HG02798 (cell line): ENCODE data around the gene PIK3CG.
"Not testable (repeated sequence)": the region's sequence is repeated elsewhere in the genome, so short reads cannot be mapped to it uniquely, and the experiment has no call there.

Experiments
- ATAC-seq: cut with Tn5 transposase; IDR thresholded peaks from one replicate; pipeline ENCODE4 v1.9.1; 2021; ENCODE audit warnings: mild to moderate bottlenecking; ENCODE audit not compliant: unreplicated experiment, poor library complexity

PIK3CG gene

DNA sequence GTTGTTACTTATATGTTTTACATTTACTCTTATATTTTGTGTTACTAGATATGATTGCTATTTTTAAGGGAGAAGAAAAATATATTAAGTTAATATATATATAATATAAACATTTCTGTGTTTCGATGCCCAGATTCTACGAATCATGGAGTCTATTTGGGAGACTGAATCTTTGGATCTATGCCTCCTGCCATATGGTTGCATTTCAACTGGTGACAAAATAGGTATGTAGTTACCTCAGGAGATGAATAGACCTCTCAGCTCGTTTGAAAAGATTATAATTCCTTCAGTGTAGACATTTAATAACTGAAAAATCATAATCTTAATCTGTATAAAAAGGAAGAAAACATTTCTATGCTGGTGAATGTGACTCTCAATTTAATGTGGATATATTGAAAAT, 16.9 kb downstream of the PIK3CG start:
- ATAC-seq, result no peak

- ATAC-seq, result no peak
Observed at GRCh38 chr7:106883456-106884026, 18.5 kb downstream of the PIK3CG start.

GRCh38 chr7:106885652-106886051, 20.6 kb downstream of the PIK3CG start:
- ATAC-seq, result no peak

DNA sequence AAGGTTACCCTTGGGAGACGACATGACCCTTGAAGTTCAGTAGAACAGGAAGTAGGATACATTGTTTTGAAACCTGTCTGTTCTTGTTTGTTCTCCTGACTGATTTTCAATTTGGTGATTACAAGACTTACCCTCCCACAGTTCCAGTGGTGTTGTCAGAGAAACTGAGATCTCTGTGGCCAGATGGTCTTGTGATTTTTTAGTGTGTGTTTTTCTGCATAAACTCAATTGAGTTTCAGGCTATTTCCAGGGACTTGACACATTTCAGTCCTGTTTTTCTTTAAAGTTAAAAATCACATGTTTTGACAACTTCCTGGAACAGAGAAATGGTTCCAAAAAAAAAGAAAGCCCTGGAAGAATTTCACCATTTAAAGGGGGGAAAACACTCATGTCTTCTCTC, 22.3 kb downstream of the PIK3CG start:
- ATAC-seq, result peak; percentile 67

- no peak for ATAC-seq
Observed at GRCh38 chr7:106888204-106888603, 23.1 kb downstream of the PIK3CG start.

DNA sequence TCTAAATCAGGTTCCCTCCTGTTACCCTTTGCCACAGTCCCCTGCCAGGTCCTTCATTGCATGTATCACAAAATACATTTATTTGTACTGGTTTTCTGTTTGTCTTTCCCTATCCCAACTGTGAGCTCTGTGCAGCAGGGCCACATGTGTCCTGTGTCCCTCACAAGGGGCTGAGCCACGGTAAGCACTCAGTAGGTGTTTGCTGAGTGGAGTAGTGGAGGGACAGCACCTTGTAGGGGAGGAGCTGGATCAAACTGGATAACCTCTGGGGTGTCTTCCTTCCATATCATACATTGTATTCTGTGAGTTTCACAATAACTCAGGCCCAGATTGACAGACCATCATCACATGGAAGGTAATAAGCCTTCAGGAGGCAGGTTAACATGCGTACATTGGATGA, 25.9 kb downstream of the PIK3CG start:
- ATAC-seq, result no peak

- ATAC-seq, result peak; percentile 33
Observed at GRCh38 chr7:106891548-106892410, 26.7 kb downstream of the PIK3CG start.

GRCh38 chr7:106893591-106893990, 28.5 kb downstream of the PIK3CG start:
- ATAC-seq, result no peak

GRCh38 chr7:106895246-106895864, 30.3 kb downstream of the PIK3CG start:
- peak; percentile 95 for ATAC-seq

DNA sequence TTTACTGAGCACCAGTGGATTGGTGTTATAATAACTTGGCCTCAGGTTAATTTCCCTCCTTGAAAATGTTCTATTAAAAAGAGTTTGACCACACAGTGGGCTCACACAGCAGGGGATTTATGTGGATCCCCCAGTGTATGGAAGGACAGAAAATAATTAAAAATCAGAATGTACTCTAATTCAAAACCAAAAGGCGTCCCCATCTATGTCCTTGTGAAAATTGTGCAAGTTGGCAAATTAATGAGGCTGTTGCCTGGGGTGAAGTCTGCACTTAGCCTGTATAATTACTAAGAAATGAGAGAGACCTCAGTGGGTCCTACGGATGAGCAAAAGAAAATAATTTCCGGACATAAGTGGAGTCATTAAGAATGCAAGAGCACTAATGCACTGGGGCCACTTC, 31.1 kb downstream of the PIK3CG start:
- no peak for ATAC-seq

DNA sequence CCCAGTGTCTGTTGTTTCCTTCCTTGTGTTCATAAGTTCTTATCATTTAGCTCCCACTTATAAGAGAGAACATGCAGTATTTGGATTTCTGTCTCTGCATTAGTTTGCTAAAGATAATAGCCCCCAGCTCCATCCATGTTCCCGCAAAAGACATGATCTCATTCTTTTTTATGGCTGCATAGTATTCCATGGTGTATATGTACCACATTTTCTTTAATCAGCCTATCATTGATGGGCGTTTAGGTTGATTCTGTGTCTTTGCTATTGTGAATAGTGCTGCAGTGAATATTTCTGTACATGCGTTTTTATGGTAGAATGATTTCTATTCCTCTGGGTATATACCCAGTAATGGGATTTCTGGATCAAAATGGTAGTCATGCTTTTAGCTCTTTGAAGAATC, 32.5 kb downstream of the PIK3CG start:
- not testable (repeated sequence) for ATAC-seq

- ATAC-seq, result not testable (repeated sequence)
Observed at GRCh38 chr7:106898967-106899366, 33.9 kb downstream of the PIK3CG start.

DNA sequence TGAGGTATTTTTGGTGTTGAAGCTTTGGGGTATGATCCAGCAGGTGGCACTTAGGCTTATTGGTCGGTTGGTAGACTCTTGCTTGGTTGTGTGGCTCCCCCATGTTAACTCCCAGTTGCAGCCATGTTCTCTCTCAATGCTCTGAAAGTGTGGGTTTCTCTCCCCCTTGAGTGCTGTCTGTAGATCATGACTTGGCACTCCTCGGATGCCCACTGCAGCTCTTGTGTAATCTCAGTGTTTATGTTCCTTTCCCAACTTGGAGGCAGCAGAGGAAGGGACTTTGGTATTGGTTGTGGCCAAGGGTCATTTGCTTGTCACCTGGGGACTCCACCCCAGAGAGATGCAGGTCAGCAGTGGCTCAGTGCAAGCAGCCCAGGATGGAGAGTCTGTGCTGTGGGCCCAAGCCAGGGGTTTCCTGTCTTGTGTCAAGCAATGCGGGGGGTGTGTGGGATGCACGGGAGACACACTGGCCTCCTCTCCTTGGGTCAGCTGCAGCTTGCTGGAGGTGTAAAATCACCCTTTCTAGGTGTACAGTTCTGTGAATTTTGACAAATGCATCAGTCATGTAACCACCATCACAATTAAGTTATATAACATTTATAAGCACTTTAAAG, 36.9 kb downstream of the PIK3CG start:
- ATAC-seq, result no peak

DNA sequence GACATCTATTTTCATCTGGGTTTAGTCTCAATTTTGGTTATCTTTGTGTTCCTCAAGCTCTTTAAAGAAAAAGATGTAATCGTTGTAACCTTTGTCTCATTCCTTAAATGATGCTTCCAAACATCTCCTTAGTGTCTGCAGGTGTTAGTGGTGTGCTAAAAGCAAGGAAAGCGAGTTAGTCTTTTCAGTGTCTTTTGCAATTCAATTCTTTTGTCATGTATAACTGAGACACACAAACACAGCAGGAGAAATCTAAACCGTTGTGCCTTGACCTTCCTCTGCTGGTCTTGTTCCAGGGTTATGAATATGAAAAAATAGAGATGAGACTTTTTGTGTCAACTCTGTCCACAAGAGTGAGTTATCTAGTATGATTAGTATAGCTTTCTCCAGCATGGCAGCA, 40.7 kb downstream of the PIK3CG start:
- no peak for ATAC-seq

- ATAC-seq, result no peak
Observed at GRCh38 chr7:106911959-106912358, 46.9 kb downstream of the PIK3CG start.

- ATAC-seq, result no peak
Observed at GRCh38 chr7:106914018-106914607, 49.0 kb downstream of the PIK3CG start.

DNA sequence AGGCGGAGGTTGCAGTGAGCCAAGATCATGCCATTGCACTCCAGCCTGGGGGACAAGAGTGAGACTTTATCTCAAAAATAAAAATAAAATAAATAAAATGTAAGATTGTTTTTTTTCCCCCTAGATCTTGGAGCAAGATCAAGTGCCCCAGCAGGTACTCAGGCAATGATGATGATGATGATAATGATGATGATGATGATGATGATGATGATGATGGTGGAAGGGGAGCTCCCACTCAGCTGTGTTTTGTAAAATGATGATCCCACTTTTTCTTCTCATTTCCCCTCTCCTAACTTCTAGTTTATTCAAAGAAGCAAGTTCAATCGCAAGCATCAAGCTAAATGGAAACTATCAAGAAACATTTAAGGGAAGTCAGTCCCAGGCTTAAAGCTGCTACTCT, 50.3 kb downstream of the PIK3CG start:
- ATAC-seq, result no peak

- ATAC-seq, result peak; percentile 99
Observed at GRCh38 chr7:106915873-106916272, 50.8 kb downstream of the PIK3CG start.

DNA sequence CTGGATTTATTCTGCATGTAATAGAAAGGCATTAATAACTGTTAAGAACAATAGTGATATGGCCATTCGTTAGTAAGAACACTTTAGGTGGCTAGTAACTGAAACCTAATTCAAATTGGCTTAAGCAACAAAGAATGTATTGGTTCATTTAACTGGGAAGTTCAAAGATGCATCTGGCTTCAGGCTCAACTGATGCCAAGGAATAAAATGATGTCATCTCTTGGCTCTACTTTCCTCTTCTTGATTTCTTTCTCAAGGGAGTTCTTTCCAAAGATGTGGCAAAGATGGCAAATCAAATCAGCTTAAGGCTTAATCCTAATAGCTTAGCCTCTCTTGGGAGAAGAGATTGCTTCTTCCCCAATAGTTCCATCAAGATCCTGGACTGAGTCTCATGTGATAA, 51.6 kb downstream of the PIK3CG start:
- ATAC-seq, result no peak

DNA sequence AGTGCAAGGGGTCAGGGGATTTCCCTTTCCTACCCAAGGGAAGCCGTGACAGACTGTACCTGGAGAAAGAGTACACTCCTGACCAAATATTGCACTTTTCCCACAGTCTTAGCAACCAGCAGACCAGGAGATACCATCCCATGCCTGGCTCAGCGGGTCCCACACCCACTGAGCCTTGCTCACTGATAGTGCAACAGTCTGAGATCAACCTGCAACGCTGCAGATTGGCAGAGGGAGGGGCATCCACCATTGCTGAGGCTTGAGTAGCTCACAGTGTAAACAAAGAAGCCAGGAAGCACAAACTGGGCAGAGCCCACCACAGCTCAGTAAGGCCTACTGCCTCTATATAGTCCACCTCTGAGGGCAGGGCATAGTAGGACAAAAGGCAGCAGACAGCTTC, 53.9 kb downstream of the PIK3CG start:
- no peak for ATAC-seq

DNA sequence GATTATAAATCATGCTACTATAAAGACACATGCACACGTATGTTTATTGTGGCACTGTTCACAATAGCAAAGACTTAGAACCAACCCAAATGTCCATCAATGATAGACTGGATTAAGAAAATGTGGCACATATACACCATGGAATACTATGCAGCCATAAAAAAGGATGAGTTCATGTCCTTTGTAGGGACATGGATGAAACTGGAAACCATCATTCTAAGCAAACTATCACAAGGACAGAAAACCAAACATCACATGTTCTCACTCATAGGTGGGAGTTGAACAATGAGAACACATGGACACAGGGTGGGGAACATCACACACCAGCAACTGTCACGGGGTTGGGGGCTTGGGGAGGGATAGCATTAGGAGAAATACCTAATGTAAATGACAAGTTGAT, 59.4 kb downstream of the PIK3CG start:
- ATAC-seq, result not testable (repeated sequence)
